CMK (cell line): Measurements from ENCODE around the gene TFDP2.

Experiments
- DNase-seq: peaks from one replicate; pipeline ENCODE4 v3.0.0-alpha.2; 2010; ENCODE audit warnings: low read depth

Gene TFDP2

GRCh38 chr3:141963301-141963700 lies 186.0 kb downstream of the TFDP2 start:
- no peak for DNase-seq

- DNase-seq: no peak
These were observed 188.6 kb downstream of the TFDP2 start for GRCh38 chr3:141960731-141961130.

- no peak for DNase-seq
These were observed 189.5 kb downstream of the TFDP2 start for GRCh38 chr3:141959589-141960554.

GRCh38 chr3:141955175-141955574 lies 194.2 kb downstream of the TFDP2 start:
- DNase-seq: no peak

- no peak for DNase-seq
These were observed 196.7 kb downstream of the TFDP2 start for GRCh38 chr3:141952611-141953010.

GRCh38 chr3:141950572-141951493 lies 198.5 kb downstream of the TFDP2 start:
- no peak for DNase-seq

- DNase-seq: no peak
These were observed 199.4 kb downstream of the TFDP2 start for GRCh38 chr3:141949972-141950371.

GRCh38 chr3:141949399-141949798 lies 199.9 kb downstream of the TFDP2 start:
- DNase-seq: no peak

GRCh38 chr3:141945726-141946485 lies 203.4 kb downstream of the TFDP2 start:
- DNase-seq: no peak

- no peak for DNase-seq
These were observed 207.3 kb downstream of the TFDP2 start for GRCh38 chr3:141942006-141942405.

GRCh38 chr3:141941093-141941492 lies 208.3 kb downstream of the TFDP2 start:
- DNase-seq: no peak

- no peak for DNase-seq
These were observed 209.1 kb downstream of the TFDP2 start for GRCh38 chr3:141940194-141940776.

GRCh38 chr3:141939759-141940158 lies 209.6 kb downstream of the TFDP2 start:
- DNase-seq: no peak

- DNase-seq: no peak
These were observed 211.3 kb downstream of the TFDP2 start for GRCh38 chr3:141938011-141938500.

- no peak for DNase-seq
These were observed 215.0 kb downstream of the TFDP2 start for GRCh38 chr3:141934354-141934753.

- no peak for DNase-seq
These were observed 215.7 kb downstream of the TFDP2 start for GRCh38 chr3:141933421-141934300.

GRCh38 chr3:141930801-141931200 lies 218.5 kb downstream of the TFDP2 start:
- DNase-seq: no peak

- no peak for DNase-seq
These were observed 219.9 kb downstream of the TFDP2 start for GRCh38 chr3:141929341-141929995.

- no peak for DNase-seq
These were observed 220.6 kb downstream of the TFDP2 start for GRCh38 chr3:141928631-141929270.
